GM19395 (cell line): Measurements from ENCODE around the gene SYNPO2.
"Not testable (repeated sequence)": the region's sequence is repeated elsewhere in the genome, so short reads cannot be mapped to it uniquely, and the experiment has no call there.

Experiments used
- ATAC-seq: cut with Tn5 transposase; IDR thresholded peaks from one replicate; pipeline ENCODE4 v1.9.1; 2021; ENCODE audit warnings: mild to moderate bottlenecking, moderate library complexity; ENCODE audit not compliant: unreplicated experiment

SYNPO2 gene

GRCh38 chr4:118997601-118998000 lies 108.9 kb downstream of the SYNPO2 start:
- ATAC-seq, result no peak

GRCh38 chr4:118999919-119000318 lies 111.3 kb downstream of the SYNPO2 start:
- no peak for ATAC-seq

- ATAC-seq, result no peak
These were observed 111.7 kb downstream of the SYNPO2 start for GRCh38 chr4:119000400-119000799.

- no peak for ATAC-seq
These were observed 113.8 kb downstream of the SYNPO2 start for GRCh38 chr4:119002476-119002875.

- not testable (repeated sequence) for ATAC-seq
These were observed 114.3 kb downstream of the SYNPO2 start for GRCh38 chr4:119003001-119003400.

- no peak for ATAC-seq
These were observed 117.3 kb downstream of the SYNPO2 start for GRCh38 chr4:119005928-119006460.

GRCh38 chr4:119008761-119009160 lies 120.1 kb downstream of the SYNPO2 start:
- ATAC-seq, result no peak

GRCh38 chr4:119010221-119010620 lies 121.6 kb downstream of the SYNPO2 start:
- ATAC-seq, result not testable (repeated sequence)

GRCh38 chr4:119010909-119011606 lies 122.4 kb downstream of the SYNPO2 start:
- ATAC-seq, result no peak

- no peak for ATAC-seq
These were observed 122.9 kb downstream of the SYNPO2 start for GRCh38 chr4:119011607-119011988.

- no peak for ATAC-seq
These were observed 126.0 kb downstream of the SYNPO2 start for GRCh38 chr4:119014658-119015057.

GRCh38 chr4:119016636-119017035 lies 128.0 kb downstream of the SYNPO2 start:
- no peak for ATAC-seq

GRCh38 chr4:119017636-119018035 lies 129.0 kb downstream of the SYNPO2 start:
- no peak for ATAC-seq

- no peak for ATAC-seq
These were observed 131.5 kb downstream of the SYNPO2 start for GRCh38 chr4:119020158-119020557.

GRCh38 chr4:119022520-119022919 lies 133.9 kb downstream of the SYNPO2 start:
- not testable (repeated sequence) for ATAC-seq

- no peak for ATAC-seq
These were observed 135.4 kb downstream of the SYNPO2 start for GRCh38 chr4:119024102-119024501.

GRCh38 chr4:119025420-119025819 lies 136.8 kb downstream of the SYNPO2 start:
- ATAC-seq, result no peak

GRCh38 chr4:119025916-119026661 lies 137.4 kb downstream of the SYNPO2 start:
- no peak for ATAC-seq

- ATAC-seq, result no peak
These were observed 138.2 kb downstream of the SYNPO2 start for GRCh38 chr4:119026662-119027444.

- ATAC-seq, result no peak
These were observed 139.2 kb downstream of the SYNPO2 start for GRCh38 chr4:119027811-119028210.

GRCh38 chr4:119028296-119028695 lies 139.6 kb downstream of the SYNPO2 start:
- ATAC-seq, result no peak
